NCI-H460 (cell line): Measurements from ENCODE around the gene ADORA2B. TPM values are rescaled to one million over a fixed set of nuclear protein-coding genes. Genes with fewer than 3 reads are reported as not detected.

Experiments
- total RNA-seq: library from RNA; depleted of rRNA; stranded (reverse); fragments of >200 nt; shearing (Covaris generic); gene quantifications from 2 replicates; pipeline ENCODE4 v1.2.3, GENCODE V29; 2014; rRNA removed

The ADORA2B gene
- total RNA-seq, 1 experiment from 2014 or later: 10.6 TPM

Other genes with a start within 250 kb of the ADORA2B start
- 42.9 and 43.8 TPM in 2 replicates for gene ZNF286A, start 245.4 kb upstream of the ADORA2B start, total RNA-seq
- 0.35 TPM in 1 of 2 replicates, not detected in the other for gene TBC1D26, start 212.8 kb upstream of the ADORA2B start, total RNA-seq
- gene ZSWIM7, start 54.6 kb downstream of the ADORA2B start, total RNA-seq: 19.9 and 26.1 TPM in 2 replicates
- gene TTC19, start 54.7 kb downstream of the ADORA2B start, total RNA-seq: 42.7 and 52.6 TPM in 2 replicates